K562 (cell line): ENCODE data around the gene FAM25A.

Experiments
- ADNP ChIP-seq: fragments of 200-800 bp; sonication (Bioruptor generic); IDR thresholded peaks from 2 replicates; pipeline ENCODE4 v1.6.1; 2016; ENCODE audit warnings: missing genetic modification characterization, missing compliant biosample characterization
- BMI1 ChIP-seq: fragments of 150-350 bp; IDR thresholded peaks from 2 replicates; pipeline ENCODE4 v1.6.1; 2014; ENCODE audit warnings: low read length
- CEBPB ChIP-seq: fragments of 450-650 bp; IDR thresholded peaks from 2 replicates; pipeline ENCODE4 v1.6.1; 2016; ENCODE audit warnings: missing genetic modification characterization, missing compliant biosample characterization
- SMC3 ChIP-seq: conservative IDR thresholded peaks from 2 replicates; pipeline ENCODE4 v1.6.1; 2011; ENCODE audit warnings: low read depth, low read length, improper control_type of control experiment; ENCODE audit not compliant: insufficient read depth

DNA sequence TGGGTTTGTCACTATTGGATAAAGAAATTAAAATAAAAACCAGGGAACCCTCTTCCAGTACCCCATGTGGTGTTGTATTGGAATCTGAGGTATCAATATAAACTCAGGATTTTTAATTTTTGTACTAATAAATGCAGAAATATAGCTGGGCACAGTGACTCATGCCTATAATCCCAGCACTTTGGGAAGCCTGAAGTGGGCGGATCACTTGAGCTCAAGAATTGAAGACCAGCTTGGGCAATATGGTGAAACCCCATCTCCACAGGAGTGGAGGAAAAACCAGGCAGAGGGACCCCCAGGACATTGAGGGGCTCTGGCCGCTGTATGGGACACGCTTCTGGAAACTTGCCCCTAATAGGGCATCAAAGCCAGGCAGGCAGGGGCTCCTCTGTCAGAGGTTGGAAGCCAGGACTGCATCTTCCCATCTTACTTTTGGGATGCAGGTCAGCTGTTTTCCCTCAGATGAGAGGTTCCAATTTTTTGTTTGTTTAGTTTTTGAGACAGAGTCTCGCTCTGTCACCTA lies 40.7 kb upstream of the FAM25A start:
- TF ChIP-seq BMI1 (no peak), SMC3 (no peak), ADNP (tag) (no peak), CEBPB (tag) (no peak)
